Adrenal gland (tissue), 12 donors: ENCODE results near the gene MYLK. TPM values are rescaled to one million over a fixed set of nuclear protein-coding genes. Genes with fewer than 3 reads are reported as not detected.
A peak's percentile ranks its signal among the peaks of the same experiment; 100 is the strongest.

ENCODE experiments used
- DNase-seq, 7 donors: peaks; one replicate each; pipeline ENCODE4 v3.0.0-alpha.2; 2019 to 2020
- H3K27ac ChIP-seq, 5 donors: fragments of 200-600 bp; sonication (generic) in 4 of 5; 1 replicate in 3 of 5; 2 replicates in 2 of 5; pipeline versions ENCODE4 v1.5.1 to v1.8.0; 2016 to 2020; ENCODE audit warnings: mild to moderate bottlenecking in 1 of 5
- H3K27me3 ChIP-seq: fragments of 200-600 bp; 2 replicates; pipeline ENCODE4 v1.8.0; 2021
- H3K36me3 ChIP-seq, 2 donors: fragments of 200-600 bp; replicated peaks in 1 of 2; 1 replicate in 1 of 2; 2 replicates in 1 of 2; pipeline versions ENCODE4 v1.5.1 to v1.8.0; 2018 to 2022
- H3K4me1 ChIP-seq, 2 donors: fragments of 200-600 bp; replicated peaks in 1 of 2; 1 replicate in 1 of 2; 2 replicates in 1 of 2; pipeline versions ENCODE4 v1.5.1 to v1.8.0; 2018 to 2021
- H3K4me3 ChIP-seq, 4 donors: fragments of 200-600 bp; sonication (generic) in 3 of 4; one replicate each; pipeline ENCODE4 v1.5.1; 2016 to 2018
- H3K9me3 ChIP-seq, 3 donors: fragments of 200-600 bp; sonication (generic) in 1 of 3; replicated peaks in 1 of 3; 1 replicate in 2 of 3; 2 replicates in 1 of 3; pipeline versions ENCODE4 v1.5.1 to v1.8.0; 2016 to 2021
- POLR2A ChIP-seq, 2 donors: fragments of 450-650 bp; IDR thresholded peaks; one replicate each; pipeline ENCODE4 v1.6.1; 2017; ENCODE audit warnings: antibody characterized with exemption in 2 of 2, mild to moderate bottlenecking in 2 of 2, moderate library complexity in 1 of 2
- WGBS, 4 donors: extraction: QIAGEN DNeasy Blood & Tissue Kit in 2 of 4; methylation state at CpG; one replicate each; pipeline versions ENCODE4 v1.1.5 to v1.1.7; 2013 to 2017; 5-methylcytosine and 5-hydroxymethylcytosine counted together
- intact Hi-C, 2 donors: fragments of 100-400 bp; cut with DNase I; formaldehyde crosslinking; loops; one replicate each; pipeline versions ENCODE4 v1.14.1 to v1.15.0; 2022 to 2023
- polyA plus RNA-seq, 3 donors: library from polyadenylated mRNA; stranded (reverse); fragments of 200-250 nt in 2 of 3; fragments of 350-450 nt in 1 of 3; fragmentation: Illumina TruSeq in 1 of 3; extraction: RNeasy Lipid Tissue Mini Kit (QIAGEN cat#74804) in 1 of 3; gene quantifications; one replicate each; pipeline ENCODE4 v1.2.3, GENCODE V29; 2013 to 2014
- total RNA-seq, 9 donors: library from RNA; depleted of rRNA in 4 of 9; stranded (reverse); fragments of >200 nt in 4 of 9; fragments of 120-200 nt in 1 of 9; fragmentation: NEBNext Ultra II Directional in 1 of 9; extraction: Animal tissue kit (Norgen Biotek cat#: 25700) in 1 of 9; gene quantifications; one replicate each; pipeline versions ENCODE4 v1.1.0 to v1.2.4, GENCODE V29; 2013 to 2023
- TF ChIP-seq, protein P1 (sequence below), 6 experiments: fragments of 450-650 bp in 4 of 6; fragments of 200-600 bp in 2 of 6; sonication (generic) in 1 of 6; IDR thresholded peaks; 1 replicate in 5 of 6; 2 replicates in 1 of 6; pipeline versions ENCODE4 v1.5.1 to v1.8.0; 2016 to 2021; ENCODE audit warnings: antibody characterized with exemption in 6 of 6, mild to moderate bottlenecking in 2 of 6, moderate library complexity in 1 of 6
- donor health status: healthy with polysubstance abuse.
- donor health status: Bipolar disorder and iron deficiency.
- donor health status: DM: yes; HTN: yes; CAD: no.
- donor health status: DM: no; HTN: no; CAD: no.
- donor health status: DM: no; HTN: no; CAD: no.
- donor health status: DM: yes; HTN: yes; CAD: no.

Gene MYLK
- total and polyA plus RNA-seq, 12 donors: 13.3 to 124 (median 53.8) TPM

DNA sequence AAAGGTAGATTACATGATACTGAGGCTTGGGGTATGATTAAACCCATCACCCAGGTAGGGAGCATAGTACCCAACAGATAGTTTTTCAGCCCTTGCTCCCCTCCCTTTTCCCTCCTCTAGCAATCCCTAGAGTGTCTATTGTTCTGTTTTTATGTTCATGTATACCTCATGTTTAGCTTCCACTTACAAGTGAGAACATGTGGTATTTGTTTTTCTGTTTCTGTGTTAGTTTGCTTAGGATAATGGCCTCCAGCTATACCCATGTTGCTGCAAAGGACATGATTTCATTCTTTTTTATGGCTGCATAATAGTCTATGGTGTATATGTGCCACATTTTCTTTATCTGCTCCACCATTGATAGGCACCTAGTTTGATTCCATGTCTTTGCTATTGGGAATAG, 82.7 kb downstream of the MYLK start:
- Histone ChIP-seq H3K4me3 (no peak overlapping the region), H3K27ac (no peak overlapping the region), H3K36me3 (no peaks in the 10 kb centered on the region), H3K27me3 (no peaks in the 10 kb centered on the region), H3K9me3 (no peaks in the 10 kb centered on the region), H3K4me1 (no peaks in the 10 kb centered on the region)
- no peak for DNase-seq
- TF ChIP-seq, protein P1, sequence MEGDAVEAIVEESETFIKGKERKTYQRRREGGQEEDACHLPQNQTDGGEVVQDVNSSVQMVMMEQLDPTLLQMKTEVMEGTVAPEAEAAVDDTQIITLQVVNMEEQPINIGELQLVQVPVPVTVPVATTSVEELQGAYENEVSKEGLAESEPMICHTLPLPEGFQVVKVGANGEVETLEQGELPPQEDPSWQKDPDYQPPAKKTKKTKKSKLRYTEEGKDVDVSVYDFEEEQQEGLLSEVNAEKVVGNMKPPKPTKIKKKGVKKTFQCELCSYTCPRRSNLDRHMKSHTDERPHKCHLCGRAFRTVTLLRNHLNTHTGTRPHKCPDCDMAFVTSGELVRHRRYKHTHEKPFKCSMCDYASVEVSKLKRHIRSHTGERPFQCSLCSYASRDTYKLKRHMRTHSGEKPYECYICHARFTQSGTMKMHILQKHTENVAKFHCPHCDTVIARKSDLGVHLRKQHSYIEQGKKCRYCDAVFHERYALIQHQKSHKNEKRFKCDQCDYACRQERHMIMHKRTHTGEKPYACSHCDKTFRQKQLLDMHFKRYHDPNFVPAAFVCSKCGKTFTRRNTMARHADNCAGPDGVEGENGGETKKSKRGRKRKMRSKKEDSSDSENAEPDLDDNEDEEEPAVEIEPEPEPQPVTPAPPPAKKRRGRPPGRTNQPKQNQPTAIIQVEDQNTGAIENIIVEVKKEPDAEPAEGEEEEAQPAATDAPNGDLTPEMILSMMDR (IDR thresholded peaks at IDR 0.05): no peak
- TF ChIP-seq POLR2A (IDR thresholded peaks at IDR 0.05): no peak
- intact Hi-C loops: no loop called here

DNA sequence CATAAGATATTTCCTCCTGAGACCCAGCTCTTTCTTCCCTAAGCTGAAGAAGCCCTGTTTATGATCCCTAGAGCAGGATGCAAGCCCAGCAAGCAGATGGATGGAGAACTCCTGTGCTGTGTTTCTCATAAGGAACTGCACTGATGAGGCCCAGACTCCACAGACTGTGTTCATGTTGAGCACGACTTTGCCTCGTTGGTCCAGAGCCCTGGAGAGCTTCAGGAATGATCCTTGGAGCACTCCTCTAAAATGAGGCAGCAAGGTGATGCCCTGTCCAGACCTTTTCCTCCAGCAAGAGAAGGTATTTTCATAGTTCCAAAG, 83.8 kb downstream of the MYLK start:
- no peaks in the 10 kb centered on the region for H3K36me3 ChIP-seq
- H3K9me3 ChIP-seq: no peaks in the 10 kb centered on the region
- TF ChIP-seq POLR2A (IDR thresholded peaks at IDR 0.05): no peak
- TF ChIP-seq, protein P1 (IDR thresholded peaks at IDR 0.05): no peak
- WGBS, 4 donors: 58 to 69% (median 63%) methylated on average over 2 of the region's 2 CpGs
- H3K27me3 ChIP-seq: no peaks in the 10 kb centered on the region
- no peaks in the 10 kb centered on the region for H3K4me1 ChIP-seq
- no peak overlapping the region for H3K27ac ChIP-seq
- intact Hi-C loops: no loop called here
- H3K4me3 ChIP-seq: no peak overlapping the region
- DNase-seq: no peak

DNA sequence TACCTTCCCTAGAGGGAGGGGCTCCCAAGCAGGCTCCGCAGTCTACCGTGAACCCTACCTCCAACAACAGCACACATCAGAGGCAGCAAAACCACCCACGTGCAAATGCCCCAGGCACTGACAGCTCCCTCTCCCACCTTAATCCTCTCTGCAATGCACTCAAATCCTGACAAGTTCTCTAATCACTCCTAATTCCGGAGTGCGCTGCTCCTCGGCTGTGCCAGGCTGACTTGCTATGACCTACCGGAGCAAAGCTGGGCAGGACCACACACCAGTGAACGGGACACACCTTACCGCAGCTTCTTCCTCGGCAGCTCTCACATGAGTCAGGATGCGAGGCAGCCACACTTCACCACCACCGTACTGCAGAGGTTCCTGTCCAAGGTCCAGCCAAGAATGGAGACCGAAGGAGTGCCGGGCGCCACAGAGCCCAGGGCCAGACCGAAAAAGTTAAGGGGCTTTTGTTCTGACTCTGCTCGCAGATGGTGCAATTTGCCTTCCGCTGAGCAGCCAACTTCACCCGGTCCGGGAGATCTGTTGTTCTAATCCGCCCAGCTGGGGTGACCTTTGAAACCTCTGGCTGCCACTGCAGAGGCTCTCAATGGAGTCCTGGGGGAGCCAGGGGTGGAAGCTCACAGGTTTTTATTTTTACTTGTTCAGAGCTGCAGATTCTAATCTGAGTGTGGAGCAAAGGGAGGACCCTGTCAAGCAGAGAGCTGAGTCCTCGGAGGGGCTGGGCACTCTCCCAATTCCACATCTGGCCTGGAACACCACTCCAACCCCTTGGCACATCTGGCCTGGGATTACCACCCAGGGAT, 84.4 kb downstream of the MYLK start:
- intact Hi-C loops: no loop called here
- WGBS, 4 donors: 63 to 73% (median 67%) methylated on average over 18 to 22 of the region's 22 CpGs
- TF ChIP-seq, protein P1 (IDR thresholded peaks at IDR 0.05): no peak
- no peak for TF ChIP-seq POLR2A (IDR thresholded peaks at IDR 0.05)
- H3K4me3 ChIP-seq: no peak overlapping the region
- H3K27me3 ChIP-seq: no peaks in the 10 kb centered on the region
- H3K9me3 ChIP-seq: no peaks in the 10 kb centered on the region
- no peaks in the 10 kb centered on the region for H3K4me1 ChIP-seq
- no peaks in the 10 kb centered on the region for H3K36me3 ChIP-seq
- H3K27ac ChIP-seq: peak overlapping the region in 1 of 5 donors; percentile 40
- DNase-seq: no peak

DNA sequence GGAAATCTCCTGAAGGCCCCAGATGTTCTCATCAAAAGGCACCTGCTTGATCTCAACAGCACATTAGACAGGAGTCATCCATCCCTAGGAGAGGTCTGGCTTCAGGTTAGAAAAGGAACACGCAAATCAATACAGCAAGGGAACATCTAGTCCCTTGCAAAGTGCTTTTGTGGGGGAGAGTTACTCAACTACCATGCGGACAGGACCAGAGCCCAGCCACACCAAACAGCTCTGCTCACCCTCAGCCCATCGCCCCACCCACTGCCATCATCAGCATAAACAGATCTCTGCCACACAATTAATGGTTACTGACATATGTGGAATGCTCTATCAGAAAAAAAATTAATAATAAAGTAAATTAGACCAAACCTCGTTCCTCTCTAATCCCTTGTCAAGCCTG, 85.6 kb downstream of the MYLK start:
- TF ChIP-seq, protein P1 (IDR thresholded peaks at IDR 0.05): no peak
- TF ChIP-seq POLR2A (IDR thresholded peaks at IDR 0.05): no peak
- H3K4me3 ChIP-seq: no peak overlapping the region
- no peak for DNase-seq
- intact Hi-C loops: no loop called here
- no peaks in the 10 kb centered on the region for H3K27me3 ChIP-seq
- H3K9me3 ChIP-seq: no peaks in the 10 kb centered on the region
- H3K36me3 ChIP-seq: no peaks in the 10 kb centered on the region
- WGBS, 4 donors: 76 to 85% (median 83%) methylated on average over 2 to 4 of the region's 4 CpGs
- H3K4me1 ChIP-seq: no peaks in the 10 kb centered on the region
- no peak overlapping the region for H3K27ac ChIP-seq
